GM19328 (cell line): ENCODE data around the gene GRB10.
"Not testable (repeated sequence)": the region's sequence is repeated elsewhere in the genome, so short reads cannot be mapped to it uniquely, and the experiment has no call there.

Source experiments
- ATAC-seq: cut with Tn5 transposase; IDR thresholded peaks from one replicate; pipeline ENCODE4 v1.9.1; 2021; ENCODE audit warnings: mild to moderate bottlenecking, moderate library complexity; ENCODE audit not compliant: unreplicated experiment

Gene GRB10

GRCh38 chr7:50779427-50779826 lies 3.3 kb downstream of the GRB10 start:
- no peak for ATAC-seq

- no peak for ATAC-seq
These were observed 4.5 kb downstream of the GRB10 start for GRCh38 chr7:50778189-50778588.

GRCh38 chr7:50775836-50776235 lies 6.9 kb downstream of the GRB10 start:
- no peak for ATAC-seq

- ATAC-seq, result no peak
These were observed 7.5 kb downstream of the GRB10 start for GRCh38 chr7:50775231-50775630.

- no peak for ATAC-seq
These were observed 8.4 kb downstream of the GRB10 start for GRCh38 chr7:50774319-50774718.

GRCh38 chr7:50773071-50773470 lies 9.6 kb downstream of the GRB10 start:
- ATAC-seq, result not testable (repeated sequence)

GRCh38 chr7:50771120-50772002 lies 11.3 kb downstream of the GRB10 start:
- ATAC-seq, result no peak

- no peak for ATAC-seq
These were observed 13.9 kb downstream of the GRB10 start for GRCh38 chr7:50768485-50769474.

- ATAC-seq, result no peak
These were observed 15.9 kb downstream of the GRB10 start for GRCh38 chr7:50766849-50767207.

GRCh38 chr7:50766106-50766848 lies 16.4 kb downstream of the GRB10 start:
- no peak for ATAC-seq

- ATAC-seq, result no peak
These were observed 20.4 kb downstream of the GRB10 start for GRCh38 chr7:50762337-50762736.

- no peak for ATAC-seq
These were observed 21.0 kb downstream of the GRB10 start for GRCh38 chr7:50761713-50762112.

- no peak for ATAC-seq
These were observed 24.8 kb downstream of the GRB10 start for GRCh38 chr7:50757703-50758390.

GRCh38 chr7:50756180-50756579 lies 26.5 kb downstream of the GRB10 start:
- ATAC-seq, result no peak

- ATAC-seq, result no peak
These were observed 28.0 kb downstream of the GRB10 start for GRCh38 chr7:50754684-50755083.

GRCh38 chr7:50754241-50754640 lies 28.5 kb downstream of the GRB10 start:
- ATAC-seq, result no peak

- ATAC-seq, result no peak
These were observed 30.3 kb downstream of the GRB10 start for GRCh38 chr7:50752422-50752821.

- ATAC-seq, result no peak
These were observed 31.6 kb downstream of the GRB10 start for GRCh38 chr7:50751146-50751545.

GRCh38 chr7:50749896-50750295 lies 32.8 kb downstream of the GRB10 start:
- no peak for ATAC-seq

GRCh38 chr7:50748472-50748871 lies 34.2 kb downstream of the GRB10 start:
- no peak for ATAC-seq
